ENCODE results near the gene GABRG3.

GABRG3 gene

DNA sequence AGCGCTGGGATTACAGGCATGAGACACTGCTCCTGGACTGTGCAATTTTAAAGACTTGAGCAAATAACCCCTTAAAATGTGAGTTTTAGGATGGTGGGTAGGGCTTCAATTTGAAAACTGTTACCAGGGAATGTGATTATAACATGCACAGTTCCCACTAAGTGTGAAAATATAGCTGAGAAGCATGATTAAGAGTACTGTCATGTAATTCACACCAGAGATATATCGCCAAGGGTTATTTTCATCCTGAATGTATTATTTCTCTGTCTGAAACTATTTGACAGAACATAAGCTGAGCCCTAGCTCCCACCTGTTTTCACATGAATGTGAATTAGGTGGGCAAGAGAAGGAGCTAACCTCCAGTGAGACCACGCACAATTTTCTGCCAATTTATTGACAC, 457.2 kb downstream of the GABRG3 start:
- DNase-seq (ENCODE audit: low spot score) (no peak), ATAC-seq (ENCODE audit: low read depth) (no peak)
- TF ChIP-seq, protein P1, sequence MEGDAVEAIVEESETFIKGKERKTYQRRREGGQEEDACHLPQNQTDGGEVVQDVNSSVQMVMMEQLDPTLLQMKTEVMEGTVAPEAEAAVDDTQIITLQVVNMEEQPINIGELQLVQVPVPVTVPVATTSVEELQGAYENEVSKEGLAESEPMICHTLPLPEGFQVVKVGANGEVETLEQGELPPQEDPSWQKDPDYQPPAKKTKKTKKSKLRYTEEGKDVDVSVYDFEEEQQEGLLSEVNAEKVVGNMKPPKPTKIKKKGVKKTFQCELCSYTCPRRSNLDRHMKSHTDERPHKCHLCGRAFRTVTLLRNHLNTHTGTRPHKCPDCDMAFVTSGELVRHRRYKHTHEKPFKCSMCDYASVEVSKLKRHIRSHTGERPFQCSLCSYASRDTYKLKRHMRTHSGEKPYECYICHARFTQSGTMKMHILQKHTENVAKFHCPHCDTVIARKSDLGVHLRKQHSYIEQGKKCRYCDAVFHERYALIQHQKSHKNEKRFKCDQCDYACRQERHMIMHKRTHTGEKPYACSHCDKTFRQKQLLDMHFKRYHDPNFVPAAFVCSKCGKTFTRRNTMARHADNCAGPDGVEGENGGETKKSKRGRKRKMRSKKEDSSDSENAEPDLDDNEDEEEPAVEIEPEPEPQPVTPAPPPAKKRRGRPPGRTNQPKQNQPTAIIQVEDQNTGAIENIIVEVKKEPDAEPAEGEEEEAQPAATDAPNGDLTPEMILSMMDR (IDR thresholded peaks at IDR 0.05; ENCODE audit: poor library complexity, severe bottlenecking) = no peak
- Histone ChIP-seq H3K27me3 (ENCODE audit: insufficient read depth, poor library complexity, severe bottlenecking) (no peaks in the 10 kb centered on the region), H3K27ac (ENCODE audit: poor library complexity, severe bottlenecking) (no peak overlapping the region), H3K9me3 (ENCODE audit: severe bottlenecking) (no peaks in the 10 kb centered on the region), H3K36me3 (ENCODE audit: low read depth) (no peaks in the 10 kb centered on the region), H3K4me3 (ENCODE audit: severe bottlenecking) (no peak overlapping the region), H3K4me1 (ENCODE audit: insufficient read depth, poor library complexity, severe bottlenecking) (no peaks in the 10 kb centered on the region)

DNA sequence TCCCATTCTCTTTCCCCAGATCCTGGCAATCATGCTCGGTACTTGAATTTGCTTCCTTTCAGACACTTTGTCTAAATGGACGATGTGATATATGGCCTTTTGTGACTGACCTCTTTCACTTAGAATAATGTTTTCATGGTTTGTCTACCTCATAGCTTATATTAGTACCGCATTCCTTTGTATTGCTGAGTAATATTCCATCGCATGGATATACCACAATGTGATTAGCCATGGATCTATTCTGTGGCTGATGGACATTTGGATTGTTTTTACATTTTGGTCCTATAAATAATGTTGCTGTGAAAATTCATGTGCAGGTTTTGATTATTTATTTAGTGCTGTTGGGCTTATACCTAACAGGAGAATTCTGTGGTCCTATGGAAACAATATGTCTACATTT, 458.6 kb downstream of the GABRG3 start:
- Histone ChIP-seq H3K4me1 (ENCODE audit: insufficient read depth, poor library complexity, severe bottlenecking) (no peaks in the 10 kb centered on the region), H3K36me3 (ENCODE audit: low read depth) (no peaks in the 10 kb centered on the region), H3K27ac (ENCODE audit: poor library complexity, severe bottlenecking) (no peak overlapping the region), H3K4me3 (ENCODE audit: severe bottlenecking) (no peak overlapping the region), H3K27me3 (ENCODE audit: insufficient read depth, poor library complexity, severe bottlenecking) (no peaks in the 10 kb centered on the region), H3K9me3 (ENCODE audit: severe bottlenecking) (no peaks in the 10 kb centered on the region)
- TF ChIP-seq, protein P1 (IDR thresholded peaks at IDR 0.05; ENCODE audit: poor library complexity, severe bottlenecking) = no peak
- DNase-seq (ENCODE audit: low spot score) = no peak
- ATAC-seq (ENCODE audit: low read depth) = no peak

DNA sequence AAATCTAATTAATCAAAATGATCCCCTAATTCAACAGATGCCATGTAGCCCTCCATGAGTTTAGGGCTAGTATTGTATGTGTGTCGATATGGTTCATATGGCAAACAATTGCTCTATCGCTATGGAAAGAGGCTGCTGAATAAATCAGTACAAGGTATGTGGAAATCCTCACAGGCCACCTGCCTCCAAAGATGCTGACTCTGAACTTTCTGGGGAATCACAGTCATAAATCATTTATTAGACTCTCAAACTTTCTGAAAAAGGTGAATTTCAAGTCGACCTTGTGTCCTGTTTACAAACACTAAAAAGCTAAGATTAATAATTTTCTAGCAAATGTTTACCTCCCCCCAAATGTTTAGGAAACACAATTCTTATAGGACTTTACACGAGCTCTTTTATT, 462.6 kb downstream of the GABRG3 start:
- H3K4me3 ChIP-seq (ENCODE audit: severe bottlenecking) = no peak overlapping the region
- H3K27me3 ChIP-seq (ENCODE audit: insufficient read depth, poor library complexity, severe bottlenecking) = no peaks in the 10 kb centered on the region
- no peaks in the 10 kb centered on the region for H3K4me1 ChIP-seq (ENCODE audit: insufficient read depth, poor library complexity, severe bottlenecking)
- TF ChIP-seq, protein P1 (IDR thresholded peaks at IDR 0.05; ENCODE audit: poor library complexity, severe bottlenecking) = no peak
- ATAC-seq (ENCODE audit: low read depth) = no peak
- no peak for DNase-seq (ENCODE audit: low spot score)
- no peak overlapping the region for H3K27ac ChIP-seq (ENCODE audit: poor library complexity, severe bottlenecking)
- H3K36me3 ChIP-seq (ENCODE audit: low read depth) = no peaks in the 10 kb centered on the region
- H3K9me3 ChIP-seq (ENCODE audit: severe bottlenecking) = no peaks in the 10 kb centered on the region

DNA sequence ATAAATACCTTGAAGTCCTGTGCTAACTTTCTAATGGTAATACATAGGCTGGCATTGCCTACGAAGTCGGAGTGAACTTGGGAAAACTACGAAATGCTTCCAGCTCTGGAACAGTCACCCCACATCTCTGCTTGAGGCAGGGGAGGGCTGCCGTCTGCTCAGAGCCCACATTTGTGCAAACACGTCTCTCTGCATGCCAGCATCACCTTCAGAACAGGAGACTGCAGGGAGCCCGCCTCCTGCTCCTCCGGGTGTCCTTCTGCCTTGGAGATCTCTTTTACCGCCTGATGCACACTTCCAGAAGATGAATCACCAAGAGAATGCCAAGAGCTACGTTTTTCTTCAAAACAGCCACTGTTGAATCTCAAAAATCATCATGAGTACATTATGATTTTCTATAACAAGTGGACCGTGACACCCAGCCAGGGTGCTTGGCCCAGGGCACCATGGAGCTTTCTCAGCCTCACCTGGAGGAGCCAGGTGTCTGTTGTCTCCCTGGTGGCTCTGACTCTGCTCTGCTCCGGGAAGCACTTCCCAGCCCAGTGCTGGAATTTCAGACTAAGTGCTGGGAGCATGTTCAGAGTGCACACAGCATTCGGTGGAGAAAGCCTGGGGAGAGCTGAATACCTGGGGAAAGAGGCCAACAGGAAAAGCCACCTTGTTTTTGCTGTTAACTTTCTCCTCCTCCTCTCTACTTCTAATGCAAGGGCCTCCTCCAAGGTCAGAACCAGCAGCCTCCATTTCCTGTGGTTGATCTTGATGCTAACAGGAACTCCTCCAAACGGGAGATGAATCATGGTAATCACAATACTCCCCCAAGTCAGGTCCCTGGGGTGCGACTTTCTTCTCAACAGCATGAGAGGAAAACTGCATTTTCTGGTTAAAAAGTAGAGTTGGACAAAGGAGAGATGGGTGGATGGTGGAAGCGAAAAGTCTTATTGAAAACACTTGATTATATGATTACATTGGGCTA, 467.7 kb downstream of the GABRG3 start:
- Histone ChIP-seq H3K4me3 (ENCODE audit: severe bottlenecking) (no peak overlapping the region), H3K27me3 (ENCODE audit: insufficient read depth, poor library complexity, severe bottlenecking) (peaks cover 3% of the 10 kb centered on the region), H3K9me3 (ENCODE audit: severe bottlenecking) (no peaks in the 10 kb centered on the region), H3K36me3 (ENCODE audit: low read depth) (no peaks in the 10 kb centered on the region), H3K4me1 (ENCODE audit: insufficient read depth, poor library complexity, severe bottlenecking) (no peaks in the 10 kb centered on the region), H3K27ac (ENCODE audit: poor library complexity, severe bottlenecking) (no peak overlapping the region)
- DNase-seq (ENCODE audit: low spot score) (no peak), ATAC-seq (ENCODE audit: low read depth) (peak; percentile 32; the same call in 1 of the 3 replicates)
- TF ChIP-seq, protein P1 (IDR thresholded peaks at IDR 0.05; ENCODE audit: poor library complexity, severe bottlenecking) = no peak

DNA sequence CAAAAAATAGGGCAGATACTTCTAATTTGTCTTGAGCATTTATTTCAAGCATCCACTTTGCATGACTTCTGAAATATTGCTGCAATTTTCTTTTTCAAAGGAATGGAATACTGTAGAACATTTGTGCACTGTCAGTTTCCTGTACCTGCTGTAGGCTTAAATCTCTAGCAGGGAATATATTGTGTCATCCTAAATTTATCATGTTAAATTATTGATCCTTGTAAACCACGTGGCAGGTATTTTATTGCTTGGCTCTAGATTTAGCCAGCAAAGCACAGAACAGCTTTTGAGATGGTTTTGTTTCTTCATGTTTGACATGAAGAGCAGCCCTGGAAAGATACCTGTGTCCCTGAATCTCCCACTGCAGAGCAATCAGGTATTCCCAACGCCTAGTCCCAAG, 470.1 kb downstream of the GABRG3 start:
- no peaks in the 10 kb centered on the region for H3K36me3 ChIP-seq (ENCODE audit: low read depth)
- peaks cover 3% of the 10 kb centered on the region for H3K27me3 ChIP-seq (ENCODE audit: insufficient read depth, poor library complexity, severe bottlenecking)
- H3K4me3 ChIP-seq (ENCODE audit: severe bottlenecking) = no peak overlapping the region
- ATAC-seq (ENCODE audit: low read depth) (no peak), DNase-seq (ENCODE audit: low spot score) (no peak)
- TF ChIP-seq, protein P1 (IDR thresholded peaks at IDR 0.05; ENCODE audit: poor library complexity, severe bottlenecking) = no peak
- no peaks in the 10 kb centered on the region for H3K9me3 ChIP-seq (ENCODE audit: severe bottlenecking)
- H3K4me1 ChIP-seq (ENCODE audit: insufficient read depth, poor library complexity, severe bottlenecking) = no peaks in the 10 kb centered on the region
- no peak overlapping the region for H3K27ac ChIP-seq (ENCODE audit: poor library complexity, severe bottlenecking)

Data from RWPE2 (cell line).